ENCODE results near the gene ATF7IP2. TPM values are rescaled to one million over a fixed set of nuclear protein-coding genes. Genes with fewer than 3 reads are reported as not detected.

Gene ATF7IP2
- total RNA-seq, 1 experiment from 2014 or later: 7.4 TPM

DNA sequence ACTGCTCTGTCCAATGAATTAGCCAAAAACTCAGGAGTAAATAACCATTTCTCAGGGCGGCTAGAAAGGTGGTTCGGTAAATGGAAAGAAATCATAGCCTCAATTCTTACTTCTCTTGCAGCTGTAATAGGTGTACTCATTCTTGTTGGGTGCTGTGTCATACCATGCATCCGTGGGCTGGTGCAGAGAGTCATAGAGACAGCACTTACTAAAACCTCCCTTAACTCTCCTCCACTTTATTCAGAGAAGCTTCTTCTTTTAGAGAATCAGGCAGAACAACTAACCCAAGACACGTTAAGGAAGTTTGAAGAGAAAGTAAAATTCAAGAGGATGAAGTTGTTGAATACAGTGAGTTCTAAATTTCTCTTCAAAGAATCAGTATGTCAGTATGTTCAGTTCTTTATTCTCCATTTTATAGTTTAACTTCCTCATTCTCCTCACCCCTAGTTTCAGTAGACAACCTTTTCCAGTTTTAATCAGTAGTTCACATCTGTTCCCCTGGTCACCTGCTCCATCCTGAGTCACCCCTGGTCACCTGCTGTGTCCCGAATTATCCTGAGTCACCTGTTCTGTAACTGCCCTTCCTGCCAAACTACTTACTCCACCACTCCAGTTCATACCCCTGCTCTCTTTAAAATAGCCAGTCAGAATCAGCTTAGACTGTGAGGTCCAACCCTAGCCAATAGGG is 108.6 kb downstream of the ATF7IP2 start (continued):
- TF ChIP-seq, protein P1, sequence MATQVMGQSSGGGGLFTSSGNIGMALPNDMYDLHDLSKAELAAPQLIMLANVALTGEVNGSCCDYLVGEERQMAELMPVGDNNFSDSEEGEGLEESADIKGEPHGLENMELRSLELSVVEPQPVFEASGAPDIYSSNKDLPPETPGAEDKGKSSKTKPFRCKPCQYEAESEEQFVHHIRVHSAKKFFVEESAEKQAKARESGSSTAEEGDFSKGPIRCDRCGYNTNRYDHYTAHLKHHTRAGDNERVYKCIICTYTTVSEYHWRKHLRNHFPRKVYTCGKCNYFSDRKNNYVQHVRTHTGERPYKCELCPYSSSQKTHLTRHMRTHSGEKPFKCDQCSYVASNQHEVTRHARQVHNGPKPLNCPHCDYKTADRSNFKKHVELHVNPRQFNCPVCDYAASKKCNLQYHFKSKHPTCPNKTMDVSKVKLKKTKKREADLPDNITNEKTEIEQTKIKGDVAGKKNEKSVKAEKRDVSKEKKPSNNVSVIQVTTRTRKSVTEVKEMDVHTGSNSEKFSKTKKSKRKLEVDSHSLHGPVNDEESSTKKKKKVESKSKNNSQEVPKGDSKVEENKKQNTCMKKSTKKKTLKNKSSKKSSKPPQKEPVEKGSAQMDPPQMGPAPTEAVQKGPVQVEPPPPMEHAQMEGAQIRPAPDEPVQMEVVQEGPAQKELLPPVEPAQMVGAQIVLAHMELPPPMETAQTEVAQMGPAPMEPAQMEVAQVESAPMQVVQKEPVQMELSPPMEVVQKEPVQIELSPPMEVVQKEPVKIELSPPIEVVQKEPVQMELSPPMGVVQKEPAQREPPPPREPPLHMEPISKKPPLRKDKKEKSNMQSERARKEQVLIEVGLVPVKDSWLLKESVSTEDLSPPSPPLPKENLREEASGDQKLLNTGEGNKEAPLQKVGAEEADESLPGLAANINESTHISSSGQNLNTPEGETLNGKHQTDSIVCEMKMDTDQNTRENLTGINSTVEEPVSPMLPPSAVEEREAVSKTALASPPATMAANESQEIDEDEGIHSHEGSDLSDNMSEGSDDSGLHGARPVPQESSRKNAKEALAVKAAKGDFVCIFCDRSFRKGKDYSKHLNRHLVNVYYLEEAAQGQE (IDR thresholded peaks at IDR 0.05; ENCODE audit: low read depth): no peak
- no peak for TF ChIP-seq SP1 (IDR thresholded peaks at IDR 0.05; ENCODE audit: low read depth)
- TF ChIP-seq SIN3A (IDR thresholded peaks at IDR 0.05; ENCODE audit: low read depth): no peak
- no peak for TF ChIP-seq ZFX (IDR thresholded peaks at IDR 0.05)
- TF ChIP-seq, protein P2, sequence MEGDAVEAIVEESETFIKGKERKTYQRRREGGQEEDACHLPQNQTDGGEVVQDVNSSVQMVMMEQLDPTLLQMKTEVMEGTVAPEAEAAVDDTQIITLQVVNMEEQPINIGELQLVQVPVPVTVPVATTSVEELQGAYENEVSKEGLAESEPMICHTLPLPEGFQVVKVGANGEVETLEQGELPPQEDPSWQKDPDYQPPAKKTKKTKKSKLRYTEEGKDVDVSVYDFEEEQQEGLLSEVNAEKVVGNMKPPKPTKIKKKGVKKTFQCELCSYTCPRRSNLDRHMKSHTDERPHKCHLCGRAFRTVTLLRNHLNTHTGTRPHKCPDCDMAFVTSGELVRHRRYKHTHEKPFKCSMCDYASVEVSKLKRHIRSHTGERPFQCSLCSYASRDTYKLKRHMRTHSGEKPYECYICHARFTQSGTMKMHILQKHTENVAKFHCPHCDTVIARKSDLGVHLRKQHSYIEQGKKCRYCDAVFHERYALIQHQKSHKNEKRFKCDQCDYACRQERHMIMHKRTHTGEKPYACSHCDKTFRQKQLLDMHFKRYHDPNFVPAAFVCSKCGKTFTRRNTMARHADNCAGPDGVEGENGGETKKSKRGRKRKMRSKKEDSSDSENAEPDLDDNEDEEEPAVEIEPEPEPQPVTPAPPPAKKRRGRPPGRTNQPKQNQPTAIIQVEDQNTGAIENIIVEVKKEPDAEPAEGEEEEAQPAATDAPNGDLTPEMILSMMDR (IDR thresholded peaks at IDR 0.05 in 2 of 3, conservative IDR thresholded peaks at IDR 0.05 in 1 of 3; ENCODE audit: borderline replicate concordance in 1 of 3, insufficient read depth in 1 of 3, low read depth in 2 of 3, low read length in 2 of 3): no peak

DNA sequence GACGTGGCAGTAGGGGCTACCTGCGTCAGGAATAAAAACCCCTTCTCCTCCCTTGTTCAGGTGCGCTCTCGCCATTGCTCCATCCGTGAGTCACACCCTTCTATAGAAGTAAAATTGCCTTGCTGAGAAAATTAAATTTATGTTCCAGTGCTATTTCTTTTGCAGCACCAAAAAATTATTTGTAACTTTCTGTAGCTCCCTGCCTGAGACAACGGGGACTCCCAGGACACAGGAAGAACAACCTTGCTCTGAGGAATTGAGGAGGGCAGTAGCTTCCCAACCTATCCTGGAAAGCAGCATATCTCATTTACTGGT is 109.1 kb downstream of the ATF7IP2 start:
- Histone ChIP-seq H3K9ac (ENCODE audit: low read length) (no peak overlapping the region), H3K9me3 (ENCODE audit: control insufficient read depth in 1 of 2, insufficient read depth in 1 of 2, low read depth in 1 of 2, low read length in 2 of 2) (peaks cover 4 to 5% of the 10 kb centered on the region in 2 experiments; a peak in 1 of 4 replicates), H3K27ac (ENCODE audit: low read depth, low read length) (no peak overlapping the region), H3K4me2 (ENCODE audit: low read length) (no peak overlapping the region), H3K4me1 (ENCODE audit: control insufficient read depth in 1 of 2, insufficient read depth in 2 of 2, low read length in 2 of 2) (no peaks in the 10 kb centered on the region), H3K36me3 (ENCODE audit: control insufficient read depth in 1 of 2, insufficient read depth in 2 of 2, low read length in 2 of 2) (no peaks in the 10 kb centered on the region), H3K4me3 (replicated peaks in 1 of 2; ENCODE audit: low read depth in 1 of 2, low read length in 2 of 2) (no peak overlapping the region), H3K27me3 (ENCODE audit: insufficient read depth, low read length) (no peaks in the 10 kb centered on the region), H3K79me2 (ENCODE audit: insufficient read depth, low read length) (no peaks in the 10 kb centered on the region), H2AFZ (ENCODE audit: low read depth, low read length, poor library complexity, severe bottlenecking) (no peak overlapping the region), H3K9me2 (ENCODE audit: insufficient read depth) (no peaks in the 10 kb centered on the region), H4K20me1 (ENCODE audit: insufficient read depth) (no peaks in the 10 kb centered on the region)
- ChIA-PET CTCF (no interaction called here), RAD21 (ENCODE audit: low non-redundant PET in 1 of 2, low total read pairs in 2 of 2, uncharacterized antibody in 2 of 2, unreplicated experiment in 2 of 2) (no interaction called here), POLR2A (no interaction called here)
- DNase-seq (ENCODE audit: low read depth, low spot score): no peak
- no peak for ATAC-seq
- intact Hi-C loops (cut with micrococcal nuclease): no loop called here
- BruUV-seq (replicated peaks): no TSS peak
- no peak for TF ChIP-seq JUND (IDR thresholded peaks at IDR 0.05)
- TF ChIP-seq, protein P1 (IDR thresholded peaks at IDR 0.05; ENCODE audit: low read depth): no peak
- TF ChIP-seq, protein P3, sequence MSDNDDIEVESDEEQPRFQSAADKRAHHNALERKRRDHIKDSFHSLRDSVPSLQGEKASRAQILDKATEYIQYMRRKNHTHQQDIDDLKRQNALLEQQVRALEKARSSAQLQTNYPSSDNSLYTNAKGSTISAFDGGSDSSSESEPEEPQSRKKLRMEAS (IDR thresholded peaks at IDR 0.05): no peak
- TF ChIP-seq RAD21 (IDR thresholded peaks at IDR 0.05; ENCODE audit: low read depth): no peak
- no peak for TF ChIP-seq EZH2 (IDR thresholded peaks at IDR 0.05)
- TF ChIP-seq ZNF274 (IDR thresholded peaks at IDR 0.05; ENCODE audit: low read depth, low read length): no peak
- TF ChIP-seq CEBPB (IDR thresholded peaks at IDR 0.05; ENCODE audit: low read depth): no peak
- no peak for TF ChIP-seq POLR2A (IDR thresholded peaks at IDR 0.05; ENCODE audit: borderline replicate concordance, extremely low read depth, insufficient read depth, insufficient read length)
- TF ChIP-seq SRF (IDR thresholded peaks at IDR 0.05; ENCODE audit: low read depth): no peak
- TF ChIP-seq, protein P2 (IDR thresholded peaks at IDR 0.05 in 2 of 3, conservative IDR thresholded peaks at IDR 0.05 in 1 of 3; ENCODE audit: borderline replicate concordance in 1 of 3, insufficient read depth in 1 of 3, low read depth in 2 of 3, low read length in 2 of 3): no peak
